HG03457 (cell line): Measurements from ENCODE around the gene RUNX3.
"Not testable (repeated sequence)": the region's sequence is repeated elsewhere in the genome, so short reads cannot be mapped to it uniquely, and the experiment has no call there.

Experiments
- ATAC-seq: cut with Tn5 transposase; IDR thresholded peaks from one replicate; pipeline ENCODE4 v1.9.1; 2021; ENCODE audit warnings: moderate number of reproducible peaks; ENCODE audit not compliant: unreplicated experiment

RUNX3 gene

GRCh38 chr1:24891367-24891766, 38.7 kb downstream of the RUNX3 start:
- ATAC-seq, result not testable (repeated sequence)

- no peak for ATAC-seq
Measured at GRCh38 chr1:24890887-24891286, 39.2 kb downstream of the RUNX3 start.

- no peak for ATAC-seq
Measured at GRCh38 chr1:24888971-24889676, 41.0 kb downstream of the RUNX3 start.

- no peak for ATAC-seq
Measured at GRCh38 chr1:24888061-24888970, 41.8 kb downstream of the RUNX3 start.

GRCh38 chr1:24886241-24886640, 43.8 kb downstream of the RUNX3 start:
- ATAC-seq, result no peak

- no peak for ATAC-seq
Measured at GRCh38 chr1:24884751-24885150, 45.3 kb downstream of the RUNX3 start.

GRCh38 chr1:24881034-24881433, 49.0 kb downstream of the RUNX3 start:
- no peak for ATAC-seq

- no peak for ATAC-seq
Measured at GRCh38 chr1:24878775-24879742, 51.0 kb downstream of the RUNX3 start.

- no peak for ATAC-seq
Measured at GRCh38 chr1:24878045-24878444, 52.0 kb downstream of the RUNX3 start.

GRCh38 chr1:24875991-24876506, 54.0 kb downstream of the RUNX3 start:
- no peak for ATAC-seq

- no peak for ATAC-seq
Measured at GRCh38 chr1:24875257-24875656, 54.8 kb downstream of the RUNX3 start.

GRCh38 chr1:24874611-24875234, 55.4 kb downstream of the RUNX3 start:
- ATAC-seq, result no peak

- ATAC-seq, result no peak
Measured at GRCh38 chr1:24874056-24874455, 56.0 kb downstream of the RUNX3 start.

- no peak for ATAC-seq
Measured at GRCh38 chr1:24873148-24873547, 56.9 kb downstream of the RUNX3 start.

GRCh38 chr1:24872061-24872850, 57.8 kb downstream of the RUNX3 start:
- ATAC-seq, result no peak

- no peak for ATAC-seq
Measured at GRCh38 chr1:24871306-24871901, 58.7 kb downstream of the RUNX3 start.

GRCh38 chr1:24870551-24871195, 59.4 kb downstream of the RUNX3 start:
- no peak for ATAC-seq

- no peak for ATAC-seq
Measured at GRCh38 chr1:24868016-24868875, 61.8 kb downstream of the RUNX3 start.
